TTC549 (cell line): ENCODE measurements around the gene SELENON.
"Not testable (repeated sequence)": the region's sequence is repeated elsewhere in the genome, so short reads cannot be mapped to it uniquely, and the experiment has no call there.

Experiments
- FAIRE-seq: peaks from 2 replicates; lab custom pipeline; 2012; peaks lifted over from hg19 to GRCh38; lab: Jason Lieb, UNC

Gene SELENON

GRCh38 chr1:25831569-25832196, 31.7 kb downstream of the SELENON start:
- no peak for FAIRE-seq

- FAIRE-seq, result no peak
Measured at GRCh38 chr1:25832336-25833037, 32.5 kb downstream of the SELENON start.

GRCh38 chr1:25833158-25833557, 33.2 kb downstream of the SELENON start:
- no peak for FAIRE-seq

- no peak for FAIRE-seq
Measured at GRCh38 chr1:25834894-25835293, 34.9 kb downstream of the SELENON start.

GRCh38 chr1:25836695-25837094, 36.7 kb downstream of the SELENON start:
- no peak for FAIRE-seq

- FAIRE-seq, result no peak
Measured at GRCh38 chr1:25837262-25837875, 37.4 kb downstream of the SELENON start.

- not testable (repeated sequence) for FAIRE-seq
Measured at GRCh38 chr1:25839808-25840207, 39.8 kb downstream of the SELENON start.

- FAIRE-seq, result no peak
Measured at GRCh38 chr1:25843483-25843882, 43.5 kb downstream of the SELENON start.

- no peak for FAIRE-seq
Measured at GRCh38 chr1:25844536-25845337, 44.7 kb downstream of the SELENON start.

- no peak for FAIRE-seq
Measured at GRCh38 chr1:25845664-25846063, 45.7 kb downstream of the SELENON start.

GRCh38 chr1:25847929-25848328, 47.9 kb downstream of the SELENON start:
- no peak for FAIRE-seq

GRCh38 chr1:25848531-25848930, 48.5 kb downstream of the SELENON start:
- FAIRE-seq, result no peak

GRCh38 chr1:25854554-25854953, 54.6 kb downstream of the SELENON start:
- FAIRE-seq, result no peak

GRCh38 chr1:25856856-25857255, 56.9 kb downstream of the SELENON start:
- no peak for FAIRE-seq

GRCh38 chr1:25858494-25858893, 58.5 kb downstream of the SELENON start:
- FAIRE-seq, result no peak

- FAIRE-seq, result no peak
Measured at GRCh38 chr1:25858906-25859789, 59.2 kb downstream of the SELENON start, which contains the start of gene AUNIP. TSS of gene AUNIP (minus strand) at chr1:25859457. CDS start at chr1:25859357, 100 bp downstream.

- FAIRE-seq, result no peak
Measured at GRCh38 chr1:25861316-25862286, 61.6 kb downstream of the SELENON start.

GRCh38 chr1:25862785-25863485, 62.9 kb downstream of the SELENON start:
- no peak for FAIRE-seq

- no peak for FAIRE-seq
Measured at GRCh38 chr1:25863486-25864262, 63.7 kb downstream of the SELENON start.
